Activated T-helper 2 cell treated with anti-CD3 and anti-CD28 coated beads, Interferon-gamma antibody, Interleukin-2, Interleukin-4, amounts not matched to agents 10 μg/mL and 5 μg/mL and 100 μg/mL, durations not matched to agents 14 hours and 24 hours and 36 hours (primary cell): ENCODE results near the gene FRS2. TPM values are rescaled to one million over a fixed set of nuclear protein-coding genes. Genes with fewer than 3 reads are reported as not detected.
"Not testable (repeated sequence)": the region's sequence is repeated elsewhere in the genome, so short reads cannot be mapped to it uniquely, and the experiment has no call there.

Source experiments
- DNase-seq: peaks from one replicate; pipeline ENCODE4 v3.0.0; 2021; ENCODE audit warnings: low spot score
- H3K27ac Mint-ChIP-seq: one replicate; pipeline ENCODE4 v1.8.0; 2021; ENCODE audit warnings: mixed read lengths
- H3K27me3 Mint-ChIP-seq: one replicate; pipeline ENCODE4 v1.8.0; 2021; ENCODE audit warnings: low read depth, mixed read lengths
- H3K36me3 Mint-ChIP-seq: one replicate; pipeline ENCODE4 v1.8.0; 2021; ENCODE audit warnings: low read depth, mixed read lengths
- H3K4me1 Mint-ChIP-seq: one replicate; pipeline ENCODE4 v1.8.0; 2021; ENCODE audit warnings: low read depth, mixed read lengths
- H3K4me3 Mint-ChIP-seq: one replicate; pipeline ENCODE4 v1.8.0; 2021; ENCODE audit warnings: low read depth, mild to moderate bottlenecking, moderate library complexity, mixed read lengths
- H3K9me3 Mint-ChIP-seq: one replicate; pipeline ENCODE4 v1.8.0; 2021; ENCODE audit warnings: mixed read lengths
- intact Hi-C: fragments of 100-400 bp; cut with micrococcal nuclease; formaldehyde crosslinking; loops from one replicate; pipeline ENCODE4 v1.15.1; 2023
- total RNA-seq: library from RNA; stranded (reverse); gene quantifications from 2 replicates; pipeline ENCODE4 v1.2.3, GENCODE V29; 2022

FRS2 gene
- total RNA-seq, 1 donor from 2014 or later: 11.4 TPM

DNA sequence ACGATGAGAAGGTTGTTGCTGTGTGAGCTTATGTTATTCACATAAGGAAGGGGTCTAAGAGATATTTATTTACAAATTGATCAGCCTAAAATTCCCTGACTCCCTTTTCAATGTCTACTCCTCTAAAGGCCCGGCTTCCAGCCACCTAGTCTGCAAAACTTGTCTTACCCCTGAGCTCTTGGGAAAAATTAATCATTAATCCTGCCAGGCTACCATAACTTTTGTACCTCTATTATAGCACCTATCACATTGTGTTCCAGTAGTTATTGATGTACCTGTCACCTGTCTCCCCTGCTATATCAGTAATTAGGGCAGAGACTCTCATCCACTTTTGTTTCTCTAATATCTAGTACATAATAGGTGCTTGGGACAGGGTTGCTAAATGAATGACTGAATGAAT is 29.3 kb upstream of the FRS2 start:
- DNase-seq: no peak
- Mint-ChIP-seq H3K27ac (no peak overlapping the region), H3K36me3 (no peaks in the 10 kb centered on the region), H3K4me3 (no peak overlapping the region), H3K27me3 (no peaks in the 10 kb centered on the region), H3K4me1 (no peaks in the 10 kb centered on the region), H3K9me3 (no peaks in the 10 kb centered on the region)
- intact Hi-C loops: no loop called here

DNA sequence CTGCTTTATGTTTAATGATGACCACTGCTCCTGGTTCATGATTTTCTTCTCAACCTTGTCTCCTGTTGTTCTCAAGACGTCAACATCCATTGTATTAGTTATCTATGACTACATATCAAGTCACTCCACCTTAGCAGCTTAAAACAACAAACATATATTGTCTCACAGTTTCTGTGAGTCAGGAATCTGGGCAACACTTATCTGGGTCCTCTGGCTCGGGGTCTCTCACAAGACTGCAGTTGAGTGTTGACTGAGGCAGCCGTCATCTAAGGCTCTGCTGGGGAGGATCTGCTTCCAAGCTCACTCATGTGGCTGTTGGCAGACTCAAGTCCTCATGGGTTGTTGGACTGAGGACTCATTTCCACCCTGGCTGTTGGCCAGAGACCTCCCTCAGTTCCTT is 27.3 kb upstream of the FRS2 start:
- Mint-ChIP-seq H3K36me3 (no peaks in the 10 kb centered on the region), H3K27ac (no peak overlapping the region), H3K9me3 (no peaks in the 10 kb centered on the region), H3K4me3 (no peak overlapping the region), H3K4me1 (no peaks in the 10 kb centered on the region), H3K27me3 (no peaks in the 10 kb centered on the region)
- no peak for DNase-seq
- intact Hi-C loops: no loop called here

DNA sequence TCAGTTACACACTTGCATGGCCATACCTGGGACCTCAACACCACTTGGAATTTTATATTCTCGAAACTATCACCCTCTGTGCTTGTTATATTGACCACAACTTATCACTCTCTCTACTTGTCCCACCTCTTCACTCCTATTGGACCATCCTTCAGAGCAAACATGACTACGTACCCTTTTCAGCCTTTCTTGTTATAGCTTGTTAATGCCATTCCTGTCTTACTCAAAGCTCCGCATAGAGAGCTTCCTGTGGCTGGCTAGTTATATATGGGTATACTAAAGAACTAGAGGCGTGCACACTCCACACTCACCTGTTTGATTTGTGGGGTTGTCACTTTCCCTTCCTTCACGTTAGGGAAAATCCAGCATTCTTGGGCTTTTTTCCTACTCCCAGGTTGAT is 26.3 kb upstream of the FRS2 start:
- intact Hi-C loops: no loop called here
- H3K27me3 Mint-ChIP-seq: no peaks in the 10 kb centered on the region
- H3K4me1 Mint-ChIP-seq: no peaks in the 10 kb centered on the region
- H3K4me3 Mint-ChIP-seq: no peak overlapping the region
- no peak for DNase-seq
- H3K27ac Mint-ChIP-seq: no peak overlapping the region
- H3K36me3 Mint-ChIP-seq: no peaks in the 10 kb centered on the region
- no peaks in the 10 kb centered on the region for H3K9me3 Mint-ChIP-seq

DNA sequence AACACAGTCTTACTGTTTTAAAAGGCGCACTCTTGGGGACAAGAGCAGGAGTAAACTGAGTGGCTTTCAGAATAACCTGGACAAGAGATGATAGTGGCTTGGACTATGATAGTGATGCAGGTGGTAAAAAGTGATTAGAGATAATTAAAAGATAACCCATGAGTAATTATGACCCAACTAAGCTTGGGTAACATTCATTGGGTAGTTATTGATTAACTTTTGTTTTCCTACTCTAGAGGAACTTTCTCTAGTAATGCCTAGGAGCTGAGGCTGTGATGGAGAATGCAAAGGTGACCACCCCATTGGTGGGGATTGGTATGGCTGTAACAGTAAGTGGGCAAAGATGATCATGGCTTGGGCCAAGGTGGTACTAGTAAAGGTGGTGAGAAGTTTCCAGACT is 22.3 kb upstream of the FRS2 start:
- H3K9me3 Mint-ChIP-seq: no peaks in the 10 kb centered on the region
- intact Hi-C loops: no loop called here
- no peak overlapping the region for H3K27ac Mint-ChIP-seq
- no peaks in the 10 kb centered on the region for H3K4me1 Mint-ChIP-seq
- H3K27me3 Mint-ChIP-seq: no peaks in the 10 kb centered on the region
- H3K4me3 Mint-ChIP-seq: no peak overlapping the region
- H3K36me3 Mint-ChIP-seq: no peaks in the 10 kb centered on the region
- DNase-seq: no peak

DNA sequence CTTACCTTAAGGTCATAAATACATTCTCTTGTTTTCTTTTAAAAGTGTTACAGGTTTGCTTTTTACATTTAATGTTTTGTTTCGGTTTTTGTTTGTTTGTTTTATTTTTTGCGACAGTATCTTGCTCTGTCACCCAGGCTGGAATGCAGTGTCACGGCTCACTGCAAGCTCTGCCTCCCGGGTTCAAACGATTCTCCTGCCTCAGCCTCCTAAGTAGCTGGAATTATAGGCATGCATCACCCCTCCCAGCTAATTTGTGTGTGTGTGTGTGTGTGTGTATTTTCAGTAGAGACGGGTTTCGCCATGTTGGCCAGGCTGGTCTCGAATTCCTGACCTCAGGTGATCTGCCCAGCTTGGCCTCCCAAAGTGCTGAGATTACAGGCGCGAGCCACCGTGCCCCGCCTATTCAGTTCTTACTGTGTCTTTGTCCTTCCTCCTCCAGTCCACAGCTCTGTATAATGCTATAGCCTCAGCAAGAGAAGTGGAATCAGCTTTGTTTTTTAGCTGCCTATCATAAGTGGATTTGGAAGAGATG is 17.5 kb upstream of the FRS2 start:
- intact Hi-C loops: not testable (repeated sequence)

DNA sequence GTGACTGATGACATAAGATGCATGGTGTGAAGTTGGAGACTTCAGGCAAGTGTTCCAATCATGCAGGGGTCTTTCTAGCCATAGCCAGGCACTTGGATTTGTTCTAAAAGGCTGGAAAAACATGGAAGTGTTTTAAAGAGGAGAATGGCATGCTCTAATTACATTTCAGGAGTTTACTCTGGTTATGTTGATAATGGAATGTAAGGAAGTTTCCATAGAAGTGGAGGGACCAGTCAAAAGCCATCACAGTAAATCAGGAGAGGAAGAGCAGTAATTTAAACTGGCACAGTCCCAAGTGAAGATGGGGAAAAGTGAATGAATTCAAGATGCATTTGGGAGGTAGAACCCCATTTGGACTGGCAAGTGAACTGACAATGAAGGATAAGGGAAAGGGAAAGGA is 13.9 kb upstream of the FRS2 start:
- no peak for DNase-seq
- H3K4me3 Mint-ChIP-seq: no peak overlapping the region
- peaks cover 1% of the 10 kb centered on the region for H3K27me3 Mint-ChIP-seq
- no peaks in the 10 kb centered on the region for H3K9me3 Mint-ChIP-seq
- no peak overlapping the region for H3K27ac Mint-ChIP-seq
- H3K4me1 Mint-ChIP-seq: no peaks in the 10 kb centered on the region
- intact Hi-C loops: no loop called here
- H3K36me3 Mint-ChIP-seq: no peaks in the 10 kb centered on the region

More for the DNA sequence above, 17.5 kb upstream of the FRS2 start:
- H3K4me1 Mint-ChIP-seq, DNase-seq, H3K27me3 Mint-ChIP-seq, H3K9me3 Mint-ChIP-seq, H3K4me3 Mint-ChIP-seq, H3K36me3 Mint-ChIP-seq, H3K27ac Mint-ChIP-seq: not testable (repeated sequence)

DNA sequence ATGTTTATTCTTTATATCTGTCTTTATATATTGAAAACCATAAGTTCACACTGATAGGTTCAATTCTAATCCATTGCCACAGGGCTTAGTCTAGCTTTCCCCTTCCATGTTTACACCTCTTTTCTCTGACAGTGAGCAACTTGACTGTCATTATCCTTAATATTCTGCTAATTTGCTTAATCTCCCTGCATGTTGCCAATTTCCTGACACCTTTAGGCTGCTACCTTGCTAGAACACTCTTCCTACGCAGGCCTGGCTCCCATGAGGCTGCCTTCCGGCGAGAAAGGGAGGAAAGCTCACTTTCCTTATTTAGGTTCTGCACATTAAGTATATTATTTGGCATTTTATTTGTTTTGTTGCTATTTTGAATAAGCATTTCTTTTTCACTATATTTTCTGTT is 12.8 kb upstream of the FRS2 start:
- intact Hi-C loops: no loop called here
- H3K9me3 Mint-ChIP-seq: no peaks in the 10 kb centered on the region
- H3K36me3 Mint-ChIP-seq: no peaks in the 10 kb centered on the region
- no peak for DNase-seq
- H3K4me3 Mint-ChIP-seq: no peak overlapping the region
- no peaks in the 10 kb centered on the region for H3K4me1 Mint-ChIP-seq
- no peak overlapping the region for H3K27ac Mint-ChIP-seq
- peaks cover 1% of the 10 kb centered on the region for H3K27me3 Mint-ChIP-seq

DNA sequence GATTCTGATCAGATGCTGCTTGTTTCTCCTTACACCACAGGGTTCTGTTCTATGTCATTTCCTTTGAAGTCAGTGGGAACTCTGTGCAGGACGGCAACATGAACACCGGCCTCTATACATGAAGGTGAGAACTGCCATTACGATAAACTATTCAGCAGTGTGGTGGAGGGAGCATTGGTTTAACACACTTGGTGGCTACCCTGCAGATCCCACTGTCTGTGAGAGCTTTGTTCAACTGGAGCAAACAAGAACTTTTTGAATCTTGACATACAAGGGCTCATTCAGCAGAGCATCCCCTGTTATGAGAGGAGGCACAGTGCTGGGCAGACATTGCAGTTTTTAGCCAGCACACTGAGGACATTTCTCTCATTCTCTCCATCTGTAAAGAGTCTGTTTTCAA is 10.7 kb upstream of the FRS2 start:
- Mint-ChIP-seq H3K27ac (no peak overlapping the region), H3K4me3 (no peak overlapping the region), H3K27me3 (no peaks in the 10 kb centered on the region), H3K4me1 (no peaks in the 10 kb centered on the region), H3K36me3 (no peaks in the 10 kb centered on the region), H3K9me3 (no peaks in the 10 kb centered on the region)
- intact Hi-C loops: no loop called here
- no peak for DNase-seq

DNA sequence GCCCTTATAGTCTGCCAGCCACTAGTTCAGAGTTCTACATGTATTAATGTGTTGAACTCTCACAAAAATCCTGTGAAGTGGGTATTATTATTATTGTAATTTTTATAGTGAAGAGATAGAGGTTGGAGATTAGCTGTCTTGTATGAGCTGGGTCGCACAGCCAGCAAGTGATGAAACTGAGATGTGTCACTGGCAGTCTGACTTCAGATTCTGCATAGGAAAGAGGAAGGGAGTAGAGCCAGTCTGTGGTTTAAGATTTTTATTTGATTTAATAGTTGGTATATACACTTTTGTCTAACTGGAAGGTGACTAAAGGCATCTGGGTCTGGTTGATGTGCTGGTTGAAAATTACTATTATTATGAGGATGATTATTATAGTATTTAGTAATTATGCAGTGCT is 5.8 kb upstream of the FRS2 start:
- Mint-ChIP-seq H3K27me3 (no peaks in the 10 kb centered on the region), H3K4me3 (no peak overlapping the region), H3K9me3 (no peaks in the 10 kb centered on the region), H3K4me1 (peaks cover 21% of the 10 kb centered on the region), H3K27ac (no peak overlapping the region), H3K36me3 (no peaks in the 10 kb centered on the region)
- intact Hi-C loops: no loop called here
- DNase-seq: no peak

DNA sequence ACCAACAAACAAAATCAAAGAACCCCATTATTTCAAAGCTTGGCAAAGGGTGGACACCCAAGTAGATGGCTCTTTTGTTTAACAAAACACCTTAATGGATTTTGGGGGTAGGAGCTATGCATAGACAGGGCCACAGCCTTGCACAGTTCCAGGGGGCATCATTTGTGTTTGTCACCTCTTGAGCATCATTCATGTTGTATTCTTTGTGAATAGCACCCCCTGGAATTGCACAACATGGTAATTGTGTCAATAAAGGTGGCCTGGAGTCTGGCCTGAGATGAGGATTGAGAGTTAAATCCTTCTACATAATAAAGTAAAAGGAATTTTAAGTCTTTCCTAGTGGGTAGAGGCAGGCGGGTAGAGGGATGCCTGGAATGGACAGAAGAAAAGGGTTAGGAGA is 3.3 kb upstream of the FRS2 start:
- no peak for DNase-seq
- no peaks in the 10 kb centered on the region for H3K36me3 Mint-ChIP-seq
- no peaks in the 10 kb centered on the region for H3K9me3 Mint-ChIP-seq
- no peaks in the 10 kb centered on the region for H3K27me3 Mint-ChIP-seq
- H3K27ac Mint-ChIP-seq: no peak overlapping the region
- H3K4me1 Mint-ChIP-seq: peaks cover 32% of the 10 kb centered on the region
- intact Hi-C loops: no loop called here
- no peak overlapping the region for H3K4me3 Mint-ChIP-seq

DNA sequence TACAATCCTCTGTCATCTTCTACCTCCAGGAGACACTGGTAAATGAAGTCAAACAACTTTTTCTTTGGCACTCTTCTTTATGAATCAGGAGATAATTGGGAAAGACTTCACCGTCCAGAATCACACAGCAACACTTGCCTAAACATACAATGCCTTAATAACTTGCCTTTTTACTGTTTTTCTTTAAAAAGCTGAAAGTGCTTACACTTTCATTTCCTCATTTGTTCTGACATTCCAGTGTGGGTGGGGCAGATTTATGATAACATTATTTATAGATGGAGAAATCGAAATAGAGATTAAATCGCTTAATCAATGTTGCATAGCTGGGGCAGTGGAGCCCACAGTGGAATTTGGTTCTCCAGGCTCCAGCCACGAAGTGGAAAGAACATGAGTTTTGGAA is 2.8 kb upstream of the FRS2 start:
- intact Hi-C loops: no loop called here

DNA sequence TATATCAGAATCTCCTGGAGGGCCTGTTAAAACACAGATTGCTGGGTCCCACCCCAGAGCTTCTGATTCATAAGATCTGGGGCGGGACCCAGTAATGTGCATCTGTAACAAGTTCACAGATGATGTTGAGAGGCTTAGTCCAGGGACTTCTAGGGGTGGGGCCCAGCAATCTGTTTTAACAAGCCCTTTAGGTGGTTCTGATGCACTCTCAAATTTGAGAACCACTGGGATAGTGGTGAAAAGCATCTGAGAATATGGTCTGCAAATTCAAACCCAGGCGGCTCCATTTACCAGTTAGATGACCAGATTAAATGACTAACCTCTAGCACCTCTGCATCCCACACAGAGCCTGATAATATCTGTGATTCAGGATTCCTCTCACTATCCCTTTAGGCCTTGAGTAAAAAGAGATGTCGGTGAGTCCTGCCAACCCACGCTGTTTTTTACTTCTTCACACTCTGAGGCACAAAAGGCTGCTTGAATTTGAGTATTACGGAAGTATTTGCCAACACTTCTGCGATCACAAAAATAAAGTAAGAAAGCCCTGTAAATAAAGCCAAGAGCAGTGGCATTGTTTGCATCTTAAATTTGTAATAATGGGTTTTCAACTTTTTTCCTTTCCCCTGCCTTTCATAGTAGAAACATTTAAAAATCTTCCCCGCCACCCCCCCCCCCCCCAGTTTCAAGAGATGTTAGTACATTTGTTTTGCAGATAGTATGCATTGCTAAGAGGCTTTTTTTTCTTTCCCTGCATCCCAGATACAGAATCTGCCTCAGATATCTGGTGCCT is 1.8 kb upstream of the FRS2 start:
- peak overlapping the region; percentile 30 for H3K4me3 Mint-ChIP-seq
- no peaks in the 10 kb centered on the region for H3K9me3 Mint-ChIP-seq
- no peak for DNase-seq
- H3K4me1 Mint-ChIP-seq: peaks cover 46% of the 10 kb centered on the region
- H3K27me3 Mint-ChIP-seq: no peaks in the 10 kb centered on the region
- H3K27ac Mint-ChIP-seq: no peak overlapping the region
- intact Hi-C loops: loop anchor here (1.0 kb wide), 1 partner anchor 108 kb away; no protein-coding TSS in a partner anchor
- peaks cover 3% of the 10 kb centered on the region for H3K36me3 Mint-ChIP-seq

More for the DNA sequence above, 2.8 kb upstream of the FRS2 start:
- no peak for DNase-seq
- Mint-ChIP-seq H3K27ac (no peak overlapping the region), H3K4me3 (no peak overlapping the region), H3K36me3 (no peaks in the 10 kb centered on the region), H3K9me3 (no peaks in the 10 kb centered on the region), H3K27me3 (no peaks in the 10 kb centered on the region), H3K4me1 (peaks cover 37% of the 10 kb centered on the region)

DNA sequence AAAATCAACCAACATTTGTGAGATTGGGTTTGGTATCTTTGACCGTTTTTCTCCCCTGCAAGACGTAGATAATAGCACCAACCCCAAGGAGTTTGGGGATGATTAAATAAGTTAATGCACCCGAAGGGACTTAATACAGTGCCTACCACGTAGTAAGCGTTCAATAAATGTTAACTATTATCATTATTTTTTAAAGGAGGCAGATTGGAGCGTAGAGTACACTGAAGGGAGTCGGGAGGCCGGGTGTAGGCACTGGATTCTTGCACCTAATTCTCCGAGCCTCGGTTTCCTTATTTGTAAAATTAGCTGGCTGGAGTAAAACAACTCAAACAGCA is 367 bp upstream of the FRS2 start:
- peaks cover 50% of the 10 kb centered on the region for H3K4me1 Mint-ChIP-seq

More for the DNA sequence above, 367 bp upstream of the FRS2 start:
- no peaks in the 10 kb centered on the region for H3K9me3 Mint-ChIP-seq
- H3K36me3 Mint-ChIP-seq: peaks cover 5% of the 10 kb centered on the region
- peak overlapping the region; percentile 98 for H3K4me3 Mint-ChIP-seq
- no peaks in the 10 kb centered on the region for H3K27me3 Mint-ChIP-seq
- intact Hi-C loops: loop anchor here (1.0 to 10.0 kb wide), 7 partner anchors 65 to 313 kb away; partner anchors contain the start of genes CCT2, CPSF6 and RAB3IP
- H3K27ac Mint-ChIP-seq: peak overlapping the region; percentile 96
- DNase-seq: no peak
